GM12878 (cell line): Measurements from ENCODE around the gene EYS. TPM values are rescaled to one million over a fixed set of nuclear protein-coding genes. Genes with fewer than 3 reads are reported as not detected.

ENCODE experiments used
- ATAC-seq: fragments of 200-7000 bp; cut with Tn5 transposase; 3 replicates; pipeline ENCODE4 v1.9.1; 2020; ENCODE audit warnings: mild to moderate bottlenecking, moderate library complexity
- BruUV-seq: library from RNA; stranded (reverse); fragments of 400-500 nt; replicated peaks from 2 replicates; lab custom pipeline; 2021; lab: Mats Ljungman, UMichigan
- CTCF ChIA-PET: fragments of 300-600 bp; sonication (Branson Sonifier 250); formaldehyde crosslinking; extraction: SDS; loops from one replicate; lab custom pipeline; 2021; ENCODE audit warnings: inconsistent platforms; lab: Yijun Ruan, JAX
- POLR2A ChIA-PET: fragments of 350-600 bp; formaldehyde crosslinking; extraction: SDS; loops from one replicate; lab custom pipeline; 2021; ENCODE audit warnings: inconsistent platforms; lab: Charles Lee
- RAD21 ChIA-PET: fragments of 300-600 bp; sonication (Branson Sonifier 250); formaldehyde crosslinking; loops from one replicate; lab custom pipeline; 2023; ENCODE audit warnings: antibody characterized with exemption; ENCODE audit not compliant: unreplicated experiment; lab: Charles Lee
- SMC1A ChIA-PET: fragments of 300-600 bp; sonication (Branson Sonifier 250); formaldehyde crosslinking; loops from one replicate; lab custom pipeline; 2023; ENCODE audit not compliant: unreplicated experiment, uncharacterized antibody; lab: Charles Lee
- DNase-seq: peaks from one replicate; pipeline ENCODE4 v3.0.0-alpha.2; 2011; ENCODE audit warnings: low read depth, low spot score
- FAIRE-seq: peaks from 3 replicates; lab custom pipeline; 2011; peaks lifted over from hg19 to GRCh38; lab: Jason Lieb, UNC
- H2AFZ ChIP-seq: 2 replicates; pipeline ENCODE4 v1.6.0; 2011; ENCODE audit warnings: low read depth, low read length, control low read depth; ENCODE audit not compliant: control insufficient read depth
- H3K27ac ChIP-seq: 2 replicates; pipeline ENCODE4 v1.5.1; 2011; ENCODE audit warnings: control low read depth; ENCODE audit not compliant: control insufficient read depth, insufficient read depth
- H3K27me3 ChIP-seq, 2 experiments: replicated peaks in 1 of 2; 2 replicates each; pipeline versions ENCODE4 v1.6.0 to v1.6.1; 2011; ENCODE audit warnings: low read length in 1 of 2; ENCODE audit not compliant: control insufficient read depth in 2 of 2, insufficient read depth in 2 of 2
- H3K36me3 ChIP-seq, 2 experiments: 2 replicates each; pipeline ENCODE4 v1.5.1; 2011; ENCODE audit warnings: low read length in 1 of 2; ENCODE audit not compliant: control insufficient read depth in 2 of 2, insufficient read depth in 2 of 2
- H3K4me1 ChIP-seq: 2 replicates; pipeline ENCODE4 v1.6.1; 2011; ENCODE audit warnings: mild to moderate bottlenecking, low read length, moderate library complexity, mixed read lengths; ENCODE audit not compliant: control insufficient read depth, insufficient read depth
- H3K4me2 ChIP-seq: 2 replicates; pipeline ENCODE4 v1.6.0; 2011; ENCODE audit warnings: control low read depth; ENCODE audit not compliant: control insufficient read depth, insufficient read depth
- H3K4me3 ChIP-seq: fragments of 200-600 bp; sonication (generic); 2 replicates; pipeline ENCODE4 v1.5.1; 2016
- H3K79me2 ChIP-seq: 2 replicates; pipeline ENCODE4 v1.6.0; 2011; ENCODE audit warnings: low read length; ENCODE audit not compliant: control insufficient read depth, insufficient read depth
- H3K9ac ChIP-seq: 2 replicates; pipeline ENCODE4 v1.8.0; 2011; ENCODE audit warnings: low read length, control low read depth, mixed read lengths; ENCODE audit not compliant: control insufficient read depth, insufficient read depth
- H3K9me3 ChIP-seq: replicated peaks from 3 replicates; pipeline ENCODE4 v1.5.1; 2011; ENCODE audit warnings: mild to moderate bottlenecking, low read length; ENCODE audit not compliant: control insufficient read depth, insufficient read depth
- H4K20me1 ChIP-seq: 2 replicates; pipeline ENCODE4 v1.6.0; 2011; ENCODE audit not compliant: control insufficient read depth, insufficient read depth
- BACH1 ChIP-seq: fragments of 450-650 bp; IDR thresholded peaks from 2 replicates; pipeline ENCODE4 v1.6.1; 2017; ENCODE audit warnings: mild to moderate bottlenecking, borderline replicate concordance
- CEBPB ChIP-seq, 2 experiments: fragments of 150-350 bp in 1 of 2; IDR thresholded peaks; 2 replicates each; pipeline ENCODE4 v1.6.1; 2012 to 2014; ENCODE audit warnings: low read depth in 2 of 2, low read length in 2 of 2, borderline replicate concordance in 1 of 2, inconsistent platforms in 1 of 2
- FOXM1 ChIP-seq: IDR thresholded peaks from 2 replicates; pipeline ENCODE4 v1.6.1; 2012; ENCODE audit warnings: low read depth, mild to moderate bottlenecking, inconsistent platforms, low read length, moderate library complexity
- LARP7 ChIP-seq: fragments of 450-650 bp; IDR thresholded peaks from 2 replicates; pipeline ENCODE4 v1.6.1; 2017; ENCODE audit warnings: mild to moderate bottlenecking
- MTA2 ChIP-seq: fragments of 450-650 bp; IDR thresholded peaks from 2 replicates; pipeline ENCODE4 v1.6.1; 2016; ENCODE audit warnings: low read depth, mild to moderate bottlenecking, moderate library complexity
- NBN ChIP-seq: fragments of 450-650 bp; IDR thresholded peaks from 2 replicates; pipeline ENCODE4 v1.6.1; 2016
- RAD21 ChIP-seq: IDR thresholded peaks from 2 replicates; pipeline ENCODE4 v1.6.1; 2011; ENCODE audit warnings: mild to moderate bottlenecking, low read depth, low read length, moderate library complexity; ENCODE audit not compliant: insufficient read depth
- RBBP5 ChIP-seq: fragments of 200-600 bp; sonication (generic); conservative IDR thresholded peaks from 2 replicates; pipeline ENCODE4 v1.6.1; 2016
- RELA ChIP-seq: fragments of 450-650 bp; IDR thresholded peaks from 2 replicates; pipeline ENCODE4 v1.8.0; 2014; ENCODE audit warnings: borderline replicate concordance; ENCODE audit not compliant: partially characterized antibody
- SIN3A ChIP-seq: IDR thresholded peaks from 2 replicates; pipeline ENCODE4 v1.6.1; 2012; ENCODE audit warnings: low read depth, low read length, improper control_type of control experiment
- SRF ChIP-seq, 2 experiments: IDR thresholded peaks; 2 replicates each; pipeline ENCODE4 v1.6.1; 2011; ENCODE audit warnings: low read depth in 2 of 2, low read length in 2 of 2, mild to moderate bottlenecking in 1 of 2, moderate library complexity in 1 of 2
- TCF3 ChIP-seq: IDR thresholded peaks from 2 replicates; pipeline ENCODE4 v1.6.1; 2012; ENCODE audit warnings: low read depth, mild to moderate bottlenecking, low read length, borderline replicate concordance; ENCODE audit not compliant: insufficient read depth
- ZNF207 ChIP-seq: fragments of 450-650 bp; IDR thresholded peaks from 2 replicates; pipeline ENCODE4 v1.6.1; 2014; ENCODE audit warnings: antibody characterized with exemption, mild to moderate bottlenecking, borderline replicate concordance
- ZNF622 ChIP-seq: fragments of 450-650 bp; IDR thresholded peaks from 2 replicates; pipeline ENCODE4 v1.6.1; 2017; ENCODE audit warnings: mild to moderate bottlenecking, inconsistent platforms
- whole genome bisulfite sequencing: methylation state at CpG from one replicate; pipeline ENCODE4 v1.1.6; 2016; ENCODE audit warnings: low lambda C conversion rate; ENCODE audit not compliant: insufficient replicate concordance, insufficient coverage; ENCODE audit errors: missing lambda C conversion rate; 5-methylcytosine and 5-hydroxymethylcytosine counted together
- in situ Hi-C: fragments of 300-500 bp; cut with MboI; formaldehyde crosslinking; loops from 9 replicates; pipeline ENCODE4 v1.14.3; 2018; ENCODE audit warnings: mixed read lengths
- intact Hi-C: fragments of 100-400 bp; cut with micrococcal nuclease; formaldehyde crosslinking; loops from one replicate; pipeline ENCODE4 v1.14.2; 2022; ENCODE audit not compliant: unreplicated experiment
- polyA plus RNA-seq, 11 experiments: library from polyadenylated mRNA; depleted of rRNA in 4 of 11; unstranded in 6 of 11; stranded (reverse) in 5 of 11; fragments of >200 nt; fragmentation: Nextera tagmentation in 4 of 11; fragmentation: Illumina TruSeq in 1 of 11; extraction: Ambion mirVana in 4 of 11; extraction: Trizol in 1 of 11; gene quantifications; 1 replicate in 1 of 11; 2 replicates in 10 of 11; pipeline versions ENCODE4 v1.2.1 to v1.2.3, GENCODE V29; 2011 to 2016; ENCODE audit warnings: inconsistent platforms in 2 of 11, missing spikeins in 2 of 11, low read depth in 1 of 11
- total RNA-seq, 4 experiments: library from RNA; depleted of rRNA in 3 of 4; stranded (reverse); fragments of >200 nt in 3 of 4; fragmentation: Illumina TruSeq in 1 of 4; extraction: Trizol in 1 of 4; gene quantifications; 2 replicates each; pipeline versions ENCODE4 v1.2.1 to v1.2.3, GENCODE V29; 2013 to 2021
- TF ChIP-seq, protein P1 (sequence below): fragments of 450-650 bp; IDR thresholded peaks from 2 replicates; pipeline ENCODE4 v1.6.1; 2018; ENCODE audit warnings: borderline replicate concordance, mild to moderate bottlenecking; ENCODE audit not compliant: partially characterized antibody

EYS gene
- total and polyA plus RNA-seq, 10 of the 15 experiments (the other 5 are each of a cell fraction or from before 2014, with no cell fraction given): under 0.01 to 0.14 (median 0.02) TPM; not detected in 1

DNA sequence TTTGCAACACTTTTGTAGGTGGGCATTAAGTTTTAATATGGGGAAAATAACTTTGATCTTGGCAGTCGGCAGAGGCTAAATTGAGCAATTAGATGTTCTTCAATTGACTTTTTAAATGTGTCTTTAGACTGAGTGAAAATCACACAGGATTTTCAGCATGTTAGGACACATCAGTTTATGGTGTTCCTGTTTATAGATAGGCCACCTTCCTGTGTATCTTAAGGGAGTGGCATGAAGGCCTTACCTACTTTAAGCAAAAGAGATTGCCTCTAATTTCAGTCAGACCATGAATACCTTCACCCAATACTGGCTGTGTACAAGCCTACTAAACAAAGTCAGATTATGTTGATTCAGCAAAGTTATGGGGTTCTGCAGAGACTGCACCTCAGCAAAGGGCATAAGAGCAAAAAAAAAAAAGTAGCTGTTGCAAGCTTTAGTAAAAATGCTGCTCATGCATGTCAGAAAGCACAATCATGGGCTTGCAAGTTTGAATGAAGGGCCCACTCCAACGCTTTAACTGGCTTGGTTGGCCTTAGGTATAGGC is 1223.0 kb downstream of the EYS start:
- Histone ChIP-seq H3K4me3 (no peak overlapping the region), H3K4me1 (no peaks in the 10 kb centered on the region), H2AFZ (no peak overlapping the region), H4K20me1 (no peaks in the 10 kb centered on the region), H3K4me2 (no peak overlapping the region), H3K9me3 (no peaks in the 10 kb centered on the region), H3K27ac (no peak overlapping the region), H3K9ac (no peak overlapping the region), H3K36me3 (no peaks in the 10 kb centered on the region)
- intact Hi-C loops (no loop called here), in situ Hi-C loops (no loop called here)
- no TSS peak for BruUV-seq
- ChIA-PET RAD21 (no interaction called here), POLR2A (no interaction called here), SMC1A (no interaction called here)
- 36% methylated on average over 2 of the region's 2 CpGs for WGBS
- no peak for TF ChIP-seq SIN3A
- no peak for TF ChIP-seq BACH1
- TF ChIP-seq, all 136 proteins: peak for 0
- DNase-seq: no peak
- CTCF ChIA-PET: interaction anchor here (1.2 kb wide), 1 partner anchor 21 kb away, joined by 7 read pairs; no protein-coding TSS in a partner anchor
- Histone ChIP-seq H3K27me3 (no peaks in the 10 kb centered on the region), H3K79me2 (no peaks in the 10 kb centered on the region)
- no peak for ATAC-seq
- no peak for FAIRE-seq

DNA sequence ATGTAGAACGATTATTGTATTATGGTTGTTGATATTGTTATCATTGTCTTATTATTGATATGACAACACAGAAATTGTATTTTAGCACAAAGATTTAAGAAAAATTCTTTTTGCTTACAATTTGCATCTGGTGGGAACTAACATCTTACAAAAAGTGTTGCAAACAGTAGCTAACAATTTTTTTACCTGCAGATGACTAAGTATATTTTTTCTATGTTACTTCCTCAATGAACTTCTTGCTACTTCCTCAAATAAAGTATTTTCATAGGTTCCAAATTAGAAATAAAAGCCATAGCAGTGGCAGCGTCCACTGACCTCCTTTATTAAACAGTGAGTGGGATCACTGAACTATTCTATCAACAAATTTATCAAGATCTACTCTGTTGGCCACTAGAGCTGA is 1224.4 kb downstream of the EYS start:
- no peak overlapping the region for H3K9ac ChIP-seq
- ChIA-PET CTCF (interaction anchor here (1.5 kb wide), 1 partner anchor 25 kb away, joined by 5 read pairs; no protein-coding TSS in a partner anchor), SMC1A (no interaction called here), POLR2A (no interaction called here), RAD21 (no interaction called here)
- H3K27ac ChIP-seq: no peak overlapping the region
- no peaks in the 10 kb centered on the region for H3K79me2 ChIP-seq
- no peak overlapping the region for H3K4me3 ChIP-seq
- BruUV-seq: no TSS peak
- 0% methylated on average over 2 of the region's 2 CpGs for WGBS
- no peaks in the 10 kb centered on the region for H4K20me1 ChIP-seq
- H3K36me3 ChIP-seq: no peaks in the 10 kb centered on the region
- intact Hi-C loops: no loop called here
- H3K4me1 ChIP-seq: no peaks in the 10 kb centered on the region
- H3K4me2 ChIP-seq: no peak overlapping the region
- no peaks in the 10 kb centered on the region for H3K9me3 ChIP-seq
- H2AFZ ChIP-seq: no peak overlapping the region
- DNase-seq: no peak
- no peak for ATAC-seq
- no peaks in the 10 kb centered on the region for H3K27me3 ChIP-seq
- in situ Hi-C loops: no loop called here
- no peak for FAIRE-seq
- TF ChIP-seq ZNF622: no peak
- no peak for TF ChIP-seq RBBP5
- no peak for TF ChIP-seq CEBPB (IDR thresholded peaks at IDR 0.05; ENCODE audit: borderline replicate concordance in 1 of 2, low read depth in 2 of 2, low read length in 2 of 2)
- TF ChIP-seq, protein P1, sequence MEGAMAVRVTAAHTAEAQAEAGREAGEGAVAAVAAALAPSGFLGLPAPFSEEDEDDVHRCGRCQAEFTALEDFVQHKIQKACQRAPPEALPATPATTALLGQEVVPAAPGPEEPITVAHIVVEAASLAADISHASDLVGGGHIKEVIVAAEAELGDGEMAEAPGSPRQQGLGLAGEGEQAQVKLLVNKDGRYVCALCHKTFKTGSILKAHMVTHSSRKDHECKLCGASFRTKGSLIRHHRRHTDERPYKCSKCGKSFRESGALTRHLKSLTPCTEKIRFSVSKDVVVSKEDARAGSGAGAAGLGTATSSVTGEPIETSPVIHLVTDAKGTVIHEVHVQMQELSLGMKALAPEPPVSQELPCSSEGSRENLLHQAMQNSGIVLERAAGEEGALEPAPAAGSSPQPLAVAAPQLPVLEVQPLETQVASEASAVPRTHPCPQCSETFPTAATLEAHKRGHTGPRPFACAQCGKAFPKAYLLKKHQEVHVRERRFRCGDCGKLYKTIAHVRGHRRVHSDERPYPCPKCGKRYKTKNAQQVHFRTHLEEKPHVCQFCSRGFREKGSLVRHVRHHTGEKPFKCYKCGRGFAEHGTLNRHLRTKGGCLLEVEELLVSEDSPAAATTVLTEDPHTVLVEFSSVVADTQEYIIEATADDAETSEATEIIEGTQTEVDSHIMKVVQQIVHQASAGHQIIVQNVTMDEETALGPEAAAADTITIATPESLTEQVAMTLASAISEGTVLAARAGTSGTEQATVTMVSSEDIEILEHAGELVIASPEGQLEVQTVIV: no peak
- TF ChIP-seq FOXM1: no peak
- no peak for TF ChIP-seq RAD21
- TF ChIP-seq LARP7: no peak
- no peak for TF ChIP-seq NBN
- no peak for TF ChIP-seq ZNF207
- no peak for TF ChIP-seq TCF3
- TF ChIP-seq SRF (IDR thresholded peaks at IDR 0.05; ENCODE audit: low read depth in 2 of 2, low read length in 2 of 2): no peak
- TF ChIP-seq MTA2: no peak
- no peak for TF ChIP-seq RELA
